Ovary (tissue), 9 donors: ENCODE data around the gene C8A. TPM values are rescaled to one million over a fixed set of nuclear protein-coding genes. Genes with fewer than 3 reads are reported as not detected.

Experiments
- DNase-seq, 5 donors: peaks; one replicate each; pipeline ENCODE4 v3.0.0-alpha.2; 2019 to 2020
- H3K27ac ChIP-seq, 2 donors: fragments of 200-600 bp; one replicate each; pipeline versions ENCODE4 v1.5.1 to v1.8.0; 2019 to 2022
- H3K27me3 ChIP-seq: fragments of 200-600 bp; one replicate; pipeline ENCODE4 v1.8.0; 2022
- H3K36me3 ChIP-seq: fragments of 200-600 bp; sonication (generic); one replicate; pipeline ENCODE4 v1.5.1; 2019
- H3K4me1 ChIP-seq: one replicate; pipeline ENCODE4 v1.8.1; 2013; ENCODE audit warnings: mild to moderate bottlenecking, moderate library complexity; ENCODE audit not compliant: insufficient read depth
- H3K4me3 ChIP-seq: fragments of 200-600 bp; sonication (generic); one replicate; pipeline ENCODE4 v1.5.1; 2017
- H3K9me3 ChIP-seq, 2 donors: fragments of 200-600 bp in 1 of 2; sonication (generic) in 1 of 2; one replicate each; pipeline versions ENCODE4 v1.5.1 to v1.8.1; 2013 to 2019; ENCODE audit warnings: mild to moderate bottlenecking in 1 of 2, moderate library complexity in 1 of 2
- EP300 ChIP-seq: sonication (generic); formaldehyde crosslinking; IDR thresholded peaks from one replicate; pipeline ENCODE4 v1.6.1; 2017; ENCODE audit warnings: antibody characterized with exemption
- POLR2A ChIP-seq: fragments of 450-650 bp; IDR thresholded peaks from one replicate; pipeline ENCODE4 v1.6.1; 2017; ENCODE audit warnings: antibody characterized with exemption, mild to moderate bottlenecking, moderate library complexity
- WGBS, 3 donors: extraction: QIAGEN DNeasy Blood & Tissue Kit in 1 of 3; methylation state at CpG; one replicate each; pipeline versions ENCODE4 v1.1.5 to v1.1.7; 2013 to 2017; 5-methylcytosine and 5-hydroxymethylcytosine counted together
- intact Hi-C, 4 donors: fragments of 100-400 bp; cut with DNase I; formaldehyde crosslinking; loops; one replicate each; pipeline versions ENCODE4 v1.11.0 to v1.15.1; 2022 to 2023
- polyA plus RNA-seq, 2 donors: library from polyadenylated mRNA; stranded (reverse); fragments of 200-250 nt in 1 of 2; fragments of 350-450 nt in 1 of 2; fragmentation: Illumina TruSeq in 1 of 2; extraction: RNeasy Lipid Tissue Mini Kit (QIAGEN cat#74804) in 1 of 2; gene quantifications; one replicate each; pipeline ENCODE4 v1.2.3, GENCODE V29; 2013 to 2014
- total RNA-seq, 7 donors: library from RNA; depleted of rRNA in 2 of 7; stranded (reverse); fragments of >200 nt in 2 of 7; fragmentation: NEBNext Ultra II Directional in 3 of 7; extraction: Animal tissue kit (Norgen Biotek cat#: 25700) in 3 of 7; gene quantifications; one replicate each; pipeline versions ENCODE4 v1.1.0 to v1.2.4, GENCODE V29; 2016 to 2023
- TF ChIP-seq, protein P1 (sequence below), 3 donors: fragments of 450-650 bp in 2 of 3; fragments of 200-600 bp in 1 of 3; IDR thresholded peaks; one replicate each; pipeline versions ENCODE4 v1.5.1 to v1.8.0; 2016 to 2022; ENCODE audit warnings: antibody characterized with exemption in 3 of 3, mild to moderate bottlenecking in 1 of 3
- donor health status: DM: no; HTN: no; CAD: no; lungs with moderate emphysema.
- donor health status: DM: no; HTN: no; CAD: no.
- donor health status: Bipolar disorder and iron deficiency.
- donor health status: DM: yes; HTN: yes; CAD: no.
- donor health status: DM: no; HTN: no; CAD: no.
- donor health status: DM: yes; HTN: yes; CAD: no.

The C8A gene
- total and polyA plus RNA-seq, 9 donors, result 0.08 TPM; not detected in 8

DNA sequence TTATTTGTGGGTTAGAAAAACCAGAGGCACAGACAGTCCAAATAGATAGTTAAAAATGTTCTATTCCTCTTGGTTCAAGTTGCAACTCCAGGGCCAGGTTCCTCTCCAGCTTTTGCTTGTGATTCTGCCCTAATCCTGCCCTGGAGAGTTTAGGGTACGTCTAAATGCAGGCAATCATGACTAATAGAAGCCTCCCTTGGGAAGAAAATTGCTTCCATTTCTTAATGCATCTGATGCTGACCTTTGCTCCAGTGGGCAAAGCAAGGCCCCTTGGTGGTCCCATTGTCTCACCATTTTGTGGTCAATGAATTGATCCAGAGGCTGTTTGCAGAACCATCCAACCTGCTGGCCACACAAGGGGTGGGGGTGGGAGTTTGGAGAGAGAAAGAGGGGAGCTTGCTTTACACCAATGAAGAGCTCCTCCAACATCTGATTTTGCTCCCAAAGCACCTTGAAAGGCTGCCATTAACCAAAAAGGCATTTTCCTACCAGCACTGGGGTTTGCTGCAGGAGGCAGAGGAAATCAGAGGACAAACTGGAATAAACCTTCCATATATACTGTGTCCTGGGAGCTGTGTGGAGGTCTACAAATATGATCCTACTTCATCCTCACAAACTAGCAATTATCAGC lies 79.9 kb downstream of the C8A start:
- Histone ChIP-seq H3K36me3 (no peaks in the 10 kb centered on the region), H3K27me3 (no peaks in the 10 kb centered on the region), H3K27ac (no peak overlapping the region), H3K9me3 (no peaks in the 10 kb centered on the region), H3K4me1 (no peaks in the 10 kb centered on the region), H3K4me3 (no peak overlapping the region)
- no peak for DNase-seq
- intact Hi-C loops, result no loop called here
- TF ChIP-seq EP300 (no peak), POLR2A (no peak)
- TF ChIP-seq, protein P1, sequence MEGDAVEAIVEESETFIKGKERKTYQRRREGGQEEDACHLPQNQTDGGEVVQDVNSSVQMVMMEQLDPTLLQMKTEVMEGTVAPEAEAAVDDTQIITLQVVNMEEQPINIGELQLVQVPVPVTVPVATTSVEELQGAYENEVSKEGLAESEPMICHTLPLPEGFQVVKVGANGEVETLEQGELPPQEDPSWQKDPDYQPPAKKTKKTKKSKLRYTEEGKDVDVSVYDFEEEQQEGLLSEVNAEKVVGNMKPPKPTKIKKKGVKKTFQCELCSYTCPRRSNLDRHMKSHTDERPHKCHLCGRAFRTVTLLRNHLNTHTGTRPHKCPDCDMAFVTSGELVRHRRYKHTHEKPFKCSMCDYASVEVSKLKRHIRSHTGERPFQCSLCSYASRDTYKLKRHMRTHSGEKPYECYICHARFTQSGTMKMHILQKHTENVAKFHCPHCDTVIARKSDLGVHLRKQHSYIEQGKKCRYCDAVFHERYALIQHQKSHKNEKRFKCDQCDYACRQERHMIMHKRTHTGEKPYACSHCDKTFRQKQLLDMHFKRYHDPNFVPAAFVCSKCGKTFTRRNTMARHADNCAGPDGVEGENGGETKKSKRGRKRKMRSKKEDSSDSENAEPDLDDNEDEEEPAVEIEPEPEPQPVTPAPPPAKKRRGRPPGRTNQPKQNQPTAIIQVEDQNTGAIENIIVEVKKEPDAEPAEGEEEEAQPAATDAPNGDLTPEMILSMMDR (IDR thresholded peaks at IDR 0.05), result no peak
- 4 to 10% (median 7%) methylated on average over 1 of the region's 1 CpG for WGBS, 3 donors

DNA sequence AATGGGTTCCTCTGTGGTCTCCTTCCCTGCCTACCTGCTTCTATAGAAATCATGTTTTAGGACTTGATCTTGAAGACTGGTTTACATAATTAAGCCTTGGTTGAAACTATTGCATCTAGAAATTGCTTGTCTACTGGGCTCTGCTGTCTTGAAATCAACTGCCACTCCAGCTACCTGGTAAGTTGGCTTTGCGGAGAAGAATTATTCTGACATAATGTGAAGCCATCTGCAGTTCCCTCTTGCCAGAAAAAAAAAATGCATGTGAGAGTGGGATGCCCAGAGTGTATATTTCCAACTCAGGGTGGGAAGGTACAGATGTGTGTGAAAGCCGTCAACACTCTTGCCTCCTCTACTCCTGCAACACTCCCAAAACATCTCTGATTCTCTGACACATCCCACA lies 84.0 kb downstream of the C8A start:
- no peak overlapping the region for H3K27ac ChIP-seq
- intact Hi-C loops, result no loop called here
- TF ChIP-seq POLR2A, result no peak
- TF ChIP-seq, protein P1 (IDR thresholded peaks at IDR 0.05), result no peak
- no peak for TF ChIP-seq EP300
- no peaks in the 10 kb centered on the region for H3K36me3 ChIP-seq
- WGBS, 3 donors, result 88 to 94% (median 92%) methylated on average over 2 of the region's 2 CpGs
- no peaks in the 10 kb centered on the region for H3K9me3 ChIP-seq
- H3K4me1 ChIP-seq, result no peaks in the 10 kb centered on the region
- no peaks in the 10 kb centered on the region for H3K27me3 ChIP-seq
- no peak overlapping the region for H3K4me3 ChIP-seq
- DNase-seq, result no peak

DNA sequence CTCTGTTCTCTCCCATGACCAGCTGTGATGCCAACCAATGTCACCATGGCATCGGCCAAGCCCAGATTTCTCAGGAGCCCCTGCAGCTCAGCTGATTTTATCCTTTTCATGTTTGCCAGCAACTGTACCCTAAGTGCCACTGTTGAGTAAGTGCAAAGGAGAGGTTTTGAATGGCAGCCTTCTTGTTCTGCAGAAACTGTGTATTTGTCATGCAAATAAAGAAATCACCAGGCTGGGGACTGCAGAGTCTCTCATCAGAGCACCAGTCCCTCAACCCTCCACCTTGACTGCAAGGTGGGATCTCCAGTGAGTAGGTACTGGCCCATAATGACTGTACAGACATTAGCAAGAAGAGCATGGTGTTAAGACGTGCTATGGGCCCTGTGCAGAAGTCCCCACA lies 84.6 kb downstream of the C8A start:
- no peak overlapping the region for H3K27ac ChIP-seq
- H3K9me3 ChIP-seq, result no peaks in the 10 kb centered on the region
- intact Hi-C loops, result no loop called here
- WGBS, 3 donors, result 84 to 94% (median 86%) methylated on average over 2 of the region's 2 CpGs
- no peak for TF ChIP-seq POLR2A
- TF ChIP-seq, protein P1 (IDR thresholded peaks at IDR 0.05), result no peak
- TF ChIP-seq EP300, result no peak
- no peak for DNase-seq
- H3K4me3 ChIP-seq, result no peak overlapping the region
- no peaks in the 10 kb centered on the region for H3K4me1 ChIP-seq
- H3K36me3 ChIP-seq, result no peaks in the 10 kb centered on the region
- no peaks in the 10 kb centered on the region for H3K27me3 ChIP-seq

DNA sequence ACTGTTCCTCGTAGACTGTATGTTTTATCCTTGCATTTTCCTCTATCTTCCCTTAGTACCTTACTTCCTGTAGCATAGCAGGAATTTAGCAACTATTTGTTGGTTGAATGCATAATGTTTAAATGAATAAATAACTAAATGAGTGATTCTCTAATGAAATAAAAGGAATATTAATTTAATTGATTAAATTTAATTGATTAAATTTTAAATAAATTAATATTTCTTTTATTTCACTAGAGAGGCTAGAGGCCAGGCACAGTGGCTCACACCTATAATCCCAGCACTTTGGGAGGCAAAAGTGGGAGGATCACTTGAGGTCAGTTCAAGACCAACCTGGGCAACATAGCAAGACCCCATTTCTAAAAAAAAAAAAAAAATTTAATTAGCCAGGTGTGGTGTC lies 85.4 kb downstream of the C8A start:
- Histone ChIP-seq H3K27me3 (no peaks in the 10 kb centered on the region), H3K27ac (no peak overlapping the region), H3K4me3 (no peak overlapping the region), H3K4me1 (no peaks in the 10 kb centered on the region), H3K9me3 (no peaks in the 10 kb centered on the region), H3K36me3 (no peaks in the 10 kb centered on the region)
- WGBS, 3 donors, result 43 to 98% (median 91%) methylated on average over 1 of the region's 1 CpG
- no peak for DNase-seq
- TF ChIP-seq POLR2A, result no peak
- intact Hi-C loops, result no loop called here

DNA sequence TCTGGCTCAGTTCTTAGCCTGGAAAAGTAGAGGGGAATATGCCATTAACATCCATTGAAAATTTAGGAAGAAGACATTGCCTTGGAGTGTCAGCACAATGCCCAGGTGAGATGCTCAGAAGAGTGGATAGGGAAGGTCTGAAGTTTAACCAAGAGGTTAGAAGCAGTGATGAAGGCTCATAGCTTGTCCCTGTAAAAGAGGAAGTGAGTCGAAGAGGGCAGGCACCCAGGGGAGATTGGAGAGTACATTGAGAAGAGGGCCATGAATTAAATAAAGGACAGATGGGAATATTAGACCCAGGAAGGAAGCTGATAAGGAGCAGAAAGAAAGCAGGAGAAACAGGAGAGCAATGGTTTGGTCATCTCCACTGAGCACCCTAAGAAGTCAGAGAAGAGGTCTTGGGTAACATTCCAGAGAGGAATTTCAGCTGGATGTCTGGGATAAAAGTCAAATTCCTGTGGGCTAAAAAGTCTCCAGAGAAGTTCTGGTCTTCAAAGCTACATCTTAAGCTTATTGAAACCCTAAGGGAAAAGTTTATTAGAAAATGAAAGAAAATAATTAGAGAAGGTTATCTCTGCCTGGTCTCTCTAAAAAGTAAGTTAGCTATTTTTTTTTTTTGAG lies 93.9 kb downstream of the C8A start:
- Histone ChIP-seq H3K27me3 (no peaks in the 10 kb centered on the region), H3K4me3 (no peak overlapping the region), H3K9me3 (no peaks in the 10 kb centered on the region), H3K27ac (no peak overlapping the region), H3K36me3 (no peaks in the 10 kb centered on the region), H3K4me1 (no peaks in the 10 kb centered on the region)
- DNase-seq, result no peak
- WGBS, 3 donors, result 70 to 73% (median 71%) methylated on average over 1 of the region's 1 CpG
- TF ChIP-seq EP300 (no peak), POLR2A (no peak)
- TF ChIP-seq, protein P1 (IDR thresholded peaks at IDR 0.05), result no peak
- intact Hi-C loops, result no loop called here
